ENCODE measurements around the gene NBAS.

Gene NBAS

DNA sequence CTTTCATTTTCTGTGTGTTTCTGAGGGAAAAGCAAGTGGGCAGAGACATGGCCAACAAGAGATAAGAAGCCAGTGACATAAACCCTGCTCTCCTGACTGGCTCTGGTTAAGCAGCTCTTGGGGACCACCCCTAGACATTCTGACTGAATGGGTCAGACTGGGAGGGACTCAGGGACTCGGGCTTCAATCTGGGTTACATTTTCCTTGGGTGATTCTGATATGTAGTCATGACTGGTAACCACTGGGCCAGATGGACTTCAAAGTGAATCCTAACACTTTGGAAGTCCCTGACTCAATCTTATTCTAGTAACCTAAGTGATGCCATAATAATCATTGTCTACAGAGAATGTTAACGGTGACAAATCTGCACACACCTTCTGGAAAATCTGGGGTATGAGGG is 397.8 kb downstream of the NBAS start:
- TF ChIP-seq, protein P1, sequence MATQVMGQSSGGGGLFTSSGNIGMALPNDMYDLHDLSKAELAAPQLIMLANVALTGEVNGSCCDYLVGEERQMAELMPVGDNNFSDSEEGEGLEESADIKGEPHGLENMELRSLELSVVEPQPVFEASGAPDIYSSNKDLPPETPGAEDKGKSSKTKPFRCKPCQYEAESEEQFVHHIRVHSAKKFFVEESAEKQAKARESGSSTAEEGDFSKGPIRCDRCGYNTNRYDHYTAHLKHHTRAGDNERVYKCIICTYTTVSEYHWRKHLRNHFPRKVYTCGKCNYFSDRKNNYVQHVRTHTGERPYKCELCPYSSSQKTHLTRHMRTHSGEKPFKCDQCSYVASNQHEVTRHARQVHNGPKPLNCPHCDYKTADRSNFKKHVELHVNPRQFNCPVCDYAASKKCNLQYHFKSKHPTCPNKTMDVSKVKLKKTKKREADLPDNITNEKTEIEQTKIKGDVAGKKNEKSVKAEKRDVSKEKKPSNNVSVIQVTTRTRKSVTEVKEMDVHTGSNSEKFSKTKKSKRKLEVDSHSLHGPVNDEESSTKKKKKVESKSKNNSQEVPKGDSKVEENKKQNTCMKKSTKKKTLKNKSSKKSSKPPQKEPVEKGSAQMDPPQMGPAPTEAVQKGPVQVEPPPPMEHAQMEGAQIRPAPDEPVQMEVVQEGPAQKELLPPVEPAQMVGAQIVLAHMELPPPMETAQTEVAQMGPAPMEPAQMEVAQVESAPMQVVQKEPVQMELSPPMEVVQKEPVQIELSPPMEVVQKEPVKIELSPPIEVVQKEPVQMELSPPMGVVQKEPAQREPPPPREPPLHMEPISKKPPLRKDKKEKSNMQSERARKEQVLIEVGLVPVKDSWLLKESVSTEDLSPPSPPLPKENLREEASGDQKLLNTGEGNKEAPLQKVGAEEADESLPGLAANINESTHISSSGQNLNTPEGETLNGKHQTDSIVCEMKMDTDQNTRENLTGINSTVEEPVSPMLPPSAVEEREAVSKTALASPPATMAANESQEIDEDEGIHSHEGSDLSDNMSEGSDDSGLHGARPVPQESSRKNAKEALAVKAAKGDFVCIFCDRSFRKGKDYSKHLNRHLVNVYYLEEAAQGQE (IDR thresholded peaks at IDR 0.05; ENCODE audit: insufficient read depth in 1 of 2, low read depth in 2 of 2, low read length in 2 of 2) = no peak
- TF ChIP-seq POLR2AphosphoS5 (IDR thresholded peaks at IDR 0.05; ENCODE audit: low read depth, low read length) (no peak), SIN3A (IDR thresholded peaks at IDR 0.05; ENCODE audit: borderline replicate concordance, insufficient read depth, low read length) (no peak), TAF1 (IDR thresholded peaks at IDR 0.05; ENCODE audit: borderline replicate concordance, insufficient read depth, low read length) (no peak), FOXP2 (optimal IDR thresholded peaks at IDR 0.05; ENCODE audit: borderline replicate concordance, extremely low read depth, extremely low read length, insufficient read depth) (no peak)

DNA sequence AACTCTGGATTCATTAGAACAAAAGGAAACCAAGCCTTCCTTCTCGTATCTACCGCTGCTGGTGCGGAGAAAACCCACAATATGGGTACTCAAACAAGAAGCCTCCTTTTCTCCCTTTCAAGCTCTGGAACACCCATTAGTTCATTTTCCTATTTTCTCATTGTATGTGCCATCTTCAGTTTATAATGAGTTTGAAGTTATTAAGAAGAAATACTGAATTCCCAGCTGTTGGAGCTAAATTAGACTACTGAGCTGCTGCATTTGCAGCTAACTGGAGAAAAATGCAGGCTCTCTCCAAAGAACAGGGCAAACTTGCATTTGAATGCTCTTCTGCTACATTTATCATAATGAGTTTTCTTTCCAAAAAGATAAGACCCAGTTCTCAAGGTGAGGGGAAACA is 398.5 kb downstream of the NBAS start:
- TF ChIP-seq, protein P1 (IDR thresholded peaks at IDR 0.05; ENCODE audit: insufficient read depth in 1 of 2, low read depth in 2 of 2, low read length in 2 of 2) = no peak
- no peak for TF ChIP-seq POLR2AphosphoS5 (IDR thresholded peaks at IDR 0.05; ENCODE audit: low read depth, low read length)
- TF ChIP-seq FOXP2 (optimal IDR thresholded peaks at IDR 0.05; ENCODE audit: borderline replicate concordance, extremely low read depth, extremely low read length, insufficient read depth) = no peak
- TF ChIP-seq SIN3A (IDR thresholded peaks at IDR 0.05; ENCODE audit: borderline replicate concordance, insufficient read depth, low read length) = no peak
- TF ChIP-seq TAF1 (IDR thresholded peaks at IDR 0.05; ENCODE audit: borderline replicate concordance, insufficient read depth, low read length) = no peak

- TF ChIP-seq, protein P1 (IDR thresholded peaks at IDR 0.05; ENCODE audit: insufficient read depth in 1 of 2, low read depth in 2 of 2, low read length in 2 of 2) = no peak
- no peak for TF ChIP-seq POLR2AphosphoS5 (IDR thresholded peaks at IDR 0.05; ENCODE audit: low read depth, low read length)
- no peak for TF ChIP-seq SIN3A (IDR thresholded peaks at IDR 0.05; ENCODE audit: borderline replicate concordance, insufficient read depth, low read length)
- TF ChIP-seq FOXP2 (optimal IDR thresholded peaks at IDR 0.05; ENCODE audit: borderline replicate concordance, extremely low read depth, extremely low read length, insufficient read depth) = no peak
- TF ChIP-seq TAF1 (IDR thresholded peaks at IDR 0.05; ENCODE audit: borderline replicate concordance, insufficient read depth, low read length) = no peak
Measured at GRCh38 chr2:15160201-15160991, 400.7 kb downstream of the NBAS start.

GRCh38 chr2:15159751-15160177 is 401.4 kb downstream of the NBAS start:
- no peak for TF ChIP-seq FOXP2 (optimal IDR thresholded peaks at IDR 0.05; ENCODE audit: borderline replicate concordance, extremely low read depth, extremely low read length, insufficient read depth)
- TF ChIP-seq TAF1 (IDR thresholded peaks at IDR 0.05; ENCODE audit: borderline replicate concordance, insufficient read depth, low read length) = no peak
- no peak for TF ChIP-seq POLR2AphosphoS5 (IDR thresholded peaks at IDR 0.05; ENCODE audit: low read depth, low read length)
- TF ChIP-seq SIN3A (IDR thresholded peaks at IDR 0.05; ENCODE audit: borderline replicate concordance, insufficient read depth, low read length) = no peak
- TF ChIP-seq, protein P1 (IDR thresholded peaks at IDR 0.05; ENCODE audit: insufficient read depth in 1 of 2, low read depth in 2 of 2, low read length in 2 of 2) = no peak

All from PFSK-1 (cell line).